SKM-1 (cell line): ENCODE results near the gene BTBD2.
"Not testable (repeated sequence)": the region's sequence is repeated elsewhere in the genome, so short reads cannot be mapped to it uniquely, and the experiment has no call there.

Experiments
- DNase-seq: peaks from one replicate; lab custom pipeline; 2025; ENCODE audit not compliant: unreplicated experiment; lab: John Stamatoyannopoulos, UW

The BTBD2 gene

GRCh38 chr19:2016041-2016807 lies 710 bp upstream of the BTBD2 start:
- DNase-seq = no peak

DNA sequence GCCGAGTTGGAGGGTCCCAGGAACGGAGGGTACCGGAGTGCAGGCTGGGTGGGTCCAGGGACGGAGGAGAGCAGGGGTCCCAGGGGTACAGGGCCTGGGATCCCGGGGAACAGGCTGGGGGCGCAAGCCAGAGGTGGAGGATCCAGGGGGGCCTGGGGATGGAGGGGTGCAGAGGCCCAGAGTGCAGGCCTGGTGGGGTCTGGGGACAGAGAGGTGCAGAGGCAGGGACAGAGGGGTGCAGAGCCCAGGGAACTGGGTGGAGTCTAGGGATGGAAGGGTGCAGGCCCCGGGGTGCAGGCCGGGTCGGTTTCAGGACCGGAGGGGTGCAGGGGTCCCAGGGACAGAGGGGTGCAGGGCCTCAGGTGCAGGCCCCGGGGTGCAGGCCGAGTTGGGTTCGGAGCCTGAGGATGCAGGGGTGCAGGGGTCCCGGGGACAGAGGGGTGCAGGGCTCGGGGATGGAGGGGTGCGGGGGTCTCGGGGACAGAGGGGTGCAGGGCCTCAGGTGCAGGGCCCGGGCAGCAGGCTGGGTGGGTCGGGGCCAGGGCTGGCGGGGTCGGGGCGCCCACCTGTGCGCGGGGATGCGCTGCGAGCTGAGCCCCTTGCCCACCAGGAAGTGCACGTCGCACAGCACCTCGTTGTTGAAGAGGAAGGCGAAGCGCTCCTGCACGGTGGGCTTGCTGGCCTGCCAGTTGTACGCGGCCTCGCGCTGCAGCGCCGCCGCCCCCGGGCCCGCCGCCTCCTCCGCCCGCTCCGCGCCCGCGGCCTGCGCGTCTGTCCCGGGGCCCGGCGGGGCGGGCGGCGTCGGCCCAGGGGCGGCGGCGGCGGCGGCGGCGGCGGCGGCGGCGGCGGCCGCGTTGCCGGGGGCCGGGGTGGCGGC lies 545 bp downstream of the BTBD2 start:
- no peak for DNase-seq

- no peak for DNase-seq
Observed at GRCh38 chr19:2014131-2014571, 1.4 kb downstream of the BTBD2 start.

DNA sequence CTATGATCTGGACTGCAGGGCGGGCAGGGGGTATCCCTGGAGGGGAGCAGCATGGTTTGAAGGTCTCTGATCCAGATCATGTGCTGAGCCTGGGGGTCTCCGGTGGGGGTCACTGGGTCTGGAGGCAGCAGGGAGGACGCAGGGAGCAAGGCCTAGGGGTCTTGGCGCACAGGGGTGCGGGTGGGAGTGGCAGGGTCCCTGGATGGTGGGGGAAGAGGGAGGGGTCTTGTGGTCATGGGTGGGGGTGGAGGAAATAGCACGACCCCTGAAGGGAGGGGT lies 1.9 kb downstream of the BTBD2 start:
- no peak for DNase-seq

- DNase-seq = no peak
Observed at GRCh38 chr19:2012941-2013682, 2.4 kb downstream of the BTBD2 start.

GRCh38 chr19:2011169-2011568 lies 4.3 kb downstream of the BTBD2 start:
- no peak for DNase-seq

GRCh38 chr19:2010135-2010668 lies 5.3 kb downstream of the BTBD2 start:
- no peak for DNase-seq

DNA sequence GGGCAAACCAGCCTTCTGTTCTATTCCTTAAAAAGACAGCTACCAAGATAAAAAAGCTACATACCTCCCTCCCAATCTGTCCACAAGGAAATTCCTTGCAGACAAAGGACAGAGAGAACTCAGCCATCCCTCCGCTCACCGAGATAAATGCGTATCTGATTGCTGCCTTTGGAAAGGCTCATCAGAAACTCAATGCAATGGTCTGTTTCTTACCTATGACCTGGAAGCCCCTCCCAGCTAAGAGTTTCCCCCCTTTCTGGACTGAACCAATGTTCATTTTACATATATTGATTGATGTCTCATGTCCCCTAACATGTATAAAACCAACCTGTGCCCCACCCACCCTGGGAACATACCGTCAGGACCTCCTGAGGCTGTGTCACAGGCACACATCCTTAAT lies 11.6 kb downstream of the BTBD2 start:
- no peak for DNase-seq

DNA sequence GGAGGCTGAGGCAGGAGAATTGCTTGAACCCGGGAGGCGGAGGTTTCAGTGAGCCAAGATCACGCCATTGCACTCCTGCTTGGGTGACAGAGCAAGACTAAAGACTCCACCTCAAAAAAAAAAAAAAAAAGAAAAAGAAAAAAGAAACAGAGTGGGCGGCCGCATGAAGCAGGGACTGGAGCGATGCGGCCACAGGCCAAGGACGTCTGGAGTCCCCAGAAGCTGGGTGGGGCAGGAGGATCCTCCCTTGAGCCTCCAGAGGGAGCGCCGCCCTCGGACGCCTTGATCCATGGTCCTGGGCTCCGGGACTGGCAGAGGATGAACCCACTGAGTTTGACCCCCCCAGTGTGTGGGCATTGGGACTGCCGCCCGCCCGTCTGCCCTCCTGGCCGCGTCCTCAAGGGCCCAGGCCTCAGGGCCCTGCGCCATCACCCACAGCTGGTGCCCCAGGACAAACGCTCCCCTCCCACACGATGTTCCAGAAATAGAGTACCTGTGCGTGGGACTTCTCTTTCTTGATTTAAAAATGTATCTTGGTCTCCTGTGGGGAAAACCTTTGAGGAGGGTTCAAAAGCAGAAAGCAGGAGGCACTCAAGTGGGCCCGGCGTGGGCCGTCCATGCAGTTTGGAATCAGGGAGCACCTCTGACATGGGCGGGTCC lies 15.5 kb downstream of the BTBD2 start:
- DNase-seq = no peak

DNA sequence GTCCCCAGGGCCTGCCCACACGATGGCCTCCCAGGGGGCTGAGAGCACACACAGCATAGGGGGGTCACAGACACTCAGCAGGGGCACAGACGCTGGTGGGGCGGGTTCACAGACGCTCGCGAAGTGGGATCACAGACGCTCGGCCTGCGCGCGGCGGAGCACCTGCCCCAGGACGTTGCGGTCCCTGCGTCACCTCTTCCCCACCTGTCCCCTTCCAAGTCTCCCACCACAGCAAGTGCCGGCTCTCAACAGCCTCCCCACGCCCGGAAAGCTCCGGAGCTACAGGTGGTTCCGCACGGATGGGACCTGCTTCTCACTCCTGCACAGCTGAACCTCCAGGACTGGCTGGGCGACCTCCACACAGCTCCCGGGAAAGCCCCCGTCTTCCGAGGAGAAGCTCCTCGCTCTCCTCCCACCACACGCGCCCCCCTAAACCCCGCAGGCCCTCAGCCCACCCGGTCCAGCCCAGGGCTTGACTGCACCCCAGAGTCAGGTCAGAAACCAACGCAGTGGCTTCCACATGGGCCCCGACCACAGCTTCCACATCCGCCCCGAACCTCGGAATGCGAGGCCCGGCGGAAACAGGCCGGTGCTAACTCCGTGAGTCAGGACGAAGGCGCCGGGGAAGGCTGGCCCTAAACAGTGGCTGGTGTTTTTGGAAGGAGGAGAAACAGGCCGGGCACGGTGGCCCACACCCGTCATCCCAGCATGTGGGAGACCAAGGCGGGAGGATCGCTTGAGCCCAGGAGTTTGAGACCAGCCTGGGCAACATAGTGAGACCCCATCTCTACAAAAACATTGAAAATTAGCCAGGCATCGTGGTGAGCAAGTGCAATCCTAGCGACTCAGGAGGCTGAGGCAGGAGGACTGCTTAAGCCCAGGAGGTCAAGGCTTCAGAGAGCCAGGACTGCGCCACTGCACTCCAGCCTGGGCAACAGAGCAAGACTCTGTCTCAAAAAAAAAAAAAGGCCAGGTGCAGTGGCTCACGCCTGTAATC lies 16.5 kb downstream of the BTBD2 start:
- no peak for DNase-seq

- DNase-seq = no peak
Observed at GRCh38 chr19:1997353-1998233, 17.9 kb downstream of the BTBD2 start.

DNA sequence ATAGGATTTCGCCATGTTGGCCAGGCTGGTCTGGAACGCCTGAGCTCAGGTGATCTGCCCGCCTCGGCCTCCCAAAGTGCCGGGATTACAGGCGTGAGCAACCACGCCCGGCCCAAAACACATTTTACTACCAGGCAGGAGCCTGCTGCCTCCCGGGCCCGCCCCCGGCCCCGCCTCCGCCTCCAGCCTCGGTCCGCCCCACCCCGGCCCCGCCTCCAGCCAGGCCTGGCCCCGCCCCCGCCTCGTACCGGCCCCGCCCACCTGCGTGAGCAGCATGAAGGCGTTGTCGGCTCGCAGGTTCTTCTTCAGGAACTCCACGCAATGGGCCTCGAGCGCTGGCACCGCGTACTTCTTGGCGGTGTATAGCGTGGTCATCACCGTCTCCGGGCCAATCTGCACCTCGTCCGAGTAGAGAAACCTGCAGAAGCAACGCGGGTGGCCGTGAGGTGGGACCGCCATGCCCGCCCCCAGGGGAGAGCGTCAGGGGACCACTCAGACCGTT lies 22.7 kb downstream of the BTBD2 start:
- DNase-seq = no peak

GRCh38 chr19:1991018-1991913 lies 24.2 kb downstream of the BTBD2 start:
- no peak for DNase-seq

DNA sequence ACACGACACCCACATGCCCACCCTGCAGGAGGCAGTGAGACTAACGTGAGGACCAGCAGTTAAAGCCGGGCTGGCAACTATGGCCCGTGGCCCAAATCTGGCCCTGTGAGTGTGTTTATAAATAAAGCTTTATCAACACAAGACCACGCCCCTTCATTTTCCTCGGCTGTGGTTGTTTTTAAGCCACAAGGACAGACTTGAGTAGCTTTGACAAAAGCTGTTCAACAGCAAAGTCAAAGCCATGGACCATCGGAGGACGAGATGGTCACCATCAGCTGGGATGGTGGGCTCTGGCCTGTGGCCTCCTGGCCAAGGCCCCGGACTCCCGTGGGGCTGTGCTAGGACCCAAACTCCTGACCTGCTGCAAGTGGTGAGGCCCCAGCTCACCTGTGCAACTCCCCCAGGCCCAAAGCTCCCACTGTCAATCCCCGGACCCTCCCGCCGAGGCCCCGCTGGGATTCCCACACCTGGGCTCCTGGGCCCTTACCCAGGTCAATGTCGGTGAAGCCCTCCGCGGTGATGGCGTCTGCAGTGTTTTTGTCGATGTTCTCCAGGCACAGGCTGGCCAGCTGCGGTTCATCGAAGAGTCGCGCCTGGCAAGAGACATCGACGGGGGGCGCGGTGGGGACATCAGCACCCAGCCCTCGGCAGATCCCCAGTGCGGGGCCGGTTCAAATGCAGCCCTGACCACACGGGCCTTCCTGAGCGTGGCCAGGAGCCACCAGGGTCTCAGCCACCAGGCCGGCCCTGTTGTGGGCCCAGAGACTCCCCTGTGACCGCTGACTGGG lies 25.1 kb downstream of the BTBD2 start:
- DNase-seq = no peak

GRCh38 chr19:1989513-1990229 lies 25.8 kb downstream of the BTBD2 start:
- DNase-seq = no peak

GRCh38 chr19:1988464-1988863 lies 27.1 kb downstream of the BTBD2 start:
- not testable (repeated sequence) for DNase-seq
